HepG2 (cell line): Measurements from ENCODE around the gene OTUB2. TPM values are rescaled to one million over a fixed set of nuclear protein-coding genes. Genes with fewer than 3 reads are reported as not detected.

ENCODE experiments used
- ATAC-seq: fragments of 200-7000 bp; cut with Tn5 transposase; 3 replicates; pipeline ENCODE4 v1.9.1; 2020; ENCODE audit warnings: mild to moderate bottlenecking, moderate library complexity
- BruUV-seq: library from RNA; stranded (reverse); fragments of 400-500 nt; replicated peaks from 2 replicates; lab custom pipeline; 2021; lab: Mats Ljungman, UMichigan
- CTCF ChIA-PET: fragments of 300-600 bp; formaldehyde crosslinking; extraction: SDS; loops from one replicate; lab custom pipeline; 2021; ENCODE audit warnings: low total read pairs, inconsistent platforms, low intra/inter-chr PET ratio; lab: Yijun Ruan, JAX
- POLR2A ChIA-PET: fragments of 350-600 bp; sonication (Branson Sonifier 250); formaldehyde crosslinking; loops from one replicate; lab custom pipeline; 2020; ENCODE audit warnings: antibody characterized with exemption, inconsistent platforms; lab: Yijun Ruan, JAX
- DNase-seq: peaks from one replicate; pipeline ENCODE4 v3.0.0-alpha.2; 2015; ENCODE audit warnings: low spot score
- FAIRE-seq: peaks from 3 replicates; lab custom pipeline; 2011; peaks lifted over from hg19 to GRCh38; lab: Jason Lieb, UNC
- H2AFZ ChIP-seq: one replicate; pipeline ENCODE4 v1.6.1; 2011; ENCODE audit warnings: low read length, inconsistent platforms
- H3K27ac ChIP-seq: fragments of 300-600 bp; 3 replicates; pipeline ENCODE4 v1.8.0; 2011; ENCODE audit warnings: mixed run types, mild to moderate bottlenecking, mixed read lengths, low read length, inconsistent platforms; ENCODE audit not compliant: insufficient read depth; ENCODE audit errors: extremely low read length
- H3K27me3 ChIP-seq, 2 experiments: fragments of 200-600 bp in 1 of 2; 2 replicates in 1 of 2; 3 replicates in 1 of 2; pipeline versions ENCODE4 v1.6.0 to v1.8.0; 2011; ENCODE audit warnings: low read length in 2 of 2, mild to moderate bottlenecking in 2 of 2, moderate library complexity in 2 of 2, inconsistent platforms in 1 of 2; ENCODE audit not compliant: insufficient read depth in 2 of 2, control insufficient read depth in 1 of 2
- H3K36me3 ChIP-seq, 2 experiments: fragments of 200-600 bp in 1 of 2; replicated peaks in 1 of 2; 2 replicates in 1 of 2; 3 replicates in 1 of 2; pipeline versions ENCODE4 v1.5.1 to v1.8.0; 2011; ENCODE audit warnings: low read length in 2 of 2, inconsistent platforms in 1 of 2; ENCODE audit not compliant: insufficient read depth in 2 of 2, control insufficient read depth in 1 of 2
- H3K4me1 ChIP-seq: 2 replicates; pipeline ENCODE4 v1.5.1; 2012; ENCODE audit warnings: low read length, inconsistent platforms; ENCODE audit not compliant: insufficient read depth
- H3K4me2 ChIP-seq: 2 replicates; pipeline ENCODE4 v1.6.0; 2011; ENCODE audit warnings: low read depth, low read length, inconsistent platforms
- H3K4me3 ChIP-seq, 3 experiments: fragments of 200-600 bp in 1 of 3; sonication (generic), shearing (Covaris generic) in 1 of 3; replicated peaks in 1 of 3; 2 replicates each; pipeline ENCODE4 v1.5.1; 2011 to 2016; ENCODE audit warnings: low read length in 3 of 3, inconsistent platforms in 2 of 3, low read depth in 2 of 3, mild to moderate bottlenecking in 2 of 3, control low read depth in 1 of 3, mixed read lengths in 1 of 3; ENCODE audit not compliant: insufficient read depth in 1 of 3
- H3K79me2 ChIP-seq: one replicate; pipeline ENCODE4 v1.6.1; 2011; ENCODE audit warnings: low read length, inconsistent platforms; ENCODE audit not compliant: insufficient read depth
- H3K9ac ChIP-seq: 2 replicates; pipeline ENCODE4 v1.6.0; 2011; ENCODE audit warnings: mild to moderate bottlenecking, low read depth, low read length, inconsistent platforms; ENCODE audit not compliant: insufficient read depth
- H3K9me3 ChIP-seq: 2 replicates; pipeline ENCODE4 v1.5.1; 2012; ENCODE audit warnings: mild to moderate bottlenecking, low read length
- H4K20me1 ChIP-seq: 2 replicates; pipeline ENCODE4 v1.6.0; 2011; ENCODE audit warnings: inconsistent platforms, mild to moderate bottlenecking, low read length, moderate library complexity; ENCODE audit not compliant: insufficient read depth
- ARNTL ChIP-seq: sonication (generic); formaldehyde crosslinking; IDR thresholded peaks from 2 replicates; pipeline ENCODE4 v1.4.0; 2020; ENCODE audit warnings: mild to moderate bottlenecking, missing genetic modification reagents
- BHLHE40 ChIP-seq: IDR thresholded peaks from 2 replicates; pipeline ENCODE4 v1.6.1; 2011; ENCODE audit warnings: low read length, improper control_type of control experiment
- DNMT3B ChIP-seq: conservative IDR thresholded peaks from 2 replicates; pipeline ENCODE4 v1.6.1; 2016; ENCODE audit warnings: missing biosample characterization, control low read depth
- HCFC1 ChIP-seq: fragments of 150-350 bp; IDR thresholded peaks from 2 replicates; pipeline ENCODE4 v1.6.1; 2014; ENCODE audit warnings: low read depth, low read length
- HIVEP1 ChIP-seq: sonication (generic); formaldehyde crosslinking; IDR thresholded peaks from 2 replicates; pipeline ENCODE4 v1.4.0; 2020; ENCODE audit warnings: mild to moderate bottlenecking, missing genetic modification reagents
- JDP2 ChIP-seq: sonication (generic); formaldehyde crosslinking; IDR thresholded peaks from 2 replicates; pipeline ENCODE4 v1.8.1; 2022; ENCODE audit warnings: missing genetic modification reagents, borderline replicate concordance
- SOX13 ChIP-seq, 3 experiments: fragments of 450-650 bp in 1 of 3; sonication (generic) in 1 of 3; formaldehyde crosslinking in 1 of 3; IDR thresholded peaks in 2 of 3; conservative IDR thresholded peaks in 1 of 3; 2 replicates each; pipeline versions ENCODE4 v1.5.0 to v1.6.1; 2016 to 2020; ENCODE audit warnings: antibody characterized with exemption in 1 of 3, mild to moderate bottlenecking in 1 of 3, missing compliant biosample characterization in 1 of 3, missing genetic modification reagents in 1 of 3, moderate library complexity in 1 of 3
- ZMYM4 ChIP-seq: sonication (generic); formaldehyde crosslinking; IDR thresholded peaks from 2 replicates; pipeline ENCODE4 v1.8.1; 2023; ENCODE audit warnings: mild to moderate bottlenecking, missing genetic modification reagents
- ZNF205 ChIP-seq: IDR thresholded peaks from 2 replicates; pipeline ENCODE4 v1.6.1; 2018; ENCODE audit warnings: missing biosample characterization, missing genetic modification reagents
- ZNF296 ChIP-seq: sonication (generic); formaldehyde crosslinking; conservative IDR thresholded peaks from 2 replicates; pipeline ENCODE4 v1.5.0; 2020; ENCODE audit warnings: mild to moderate bottlenecking, missing genetic modification reagents
- ZNF3 ChIP-seq: IDR thresholded peaks from 2 replicates; pipeline ENCODE4 v1.7.0; 2017; ENCODE audit warnings: inconsistent platforms
- ZNF335 ChIP-seq: sonication (generic); formaldehyde crosslinking; IDR thresholded peaks from 2 replicates; pipeline ENCODE4 v1.4.0; 2020; ENCODE audit warnings: missing genetic modification reagents
- ZNF451 ChIP-seq: sonication (generic); formaldehyde crosslinking; IDR thresholded peaks from 2 replicates; pipeline ENCODE4 v1.5.0; 2020; ENCODE audit warnings: mild to moderate bottlenecking, missing genetic modification reagents
- WGBS: methylation state at CpG from one replicate; pipeline ENCODE4 v1.1.6; 2017; ENCODE audit warnings: low lambda C conversion rate; 5-methylcytosine and 5-hydroxymethylcytosine counted together
- in situ Hi-C: cut with HindIII; loops from 2 replicates; pipeline ENCODE4 v1.10.0; 2017; ENCODE audit warnings: low pct_unique_long_range_greater_than_20kb; ENCODE audit not compliant: extremely low pct_ligation_motif_present
- intact Hi-C: fragments of 100-400 bp; cut with micrococcal nuclease; formaldehyde crosslinking; loops from one replicate; pipeline ENCODE4 v1.10.0; 2022; ENCODE audit not compliant: unreplicated experiment
- polyA plus RNA-seq, 8 experiments: library from polyadenylated mRNA; depleted of rRNA in 3 of 8; stranded (reverse) in 7 of 8; unstranded in 1 of 8; fragments of >200 nt; fragmentation: Illumina TruSeq in 4 of 8; extraction: Trizol in 4 of 8; gene quantifications; 2 replicates each; pipeline versions ENCODE4 v1.2.1 to v1.2.3, GENCODE V29; 2011 to 2016; ENCODE audit warnings: low read depth in 4 of 8, missing spikeins in 1 of 8, mixed read lengths in 1 of 8; ENCODE audit not compliant: insufficient read depth in 1 of 8
- total RNA-seq, 5 experiments: library from RNA; depleted of rRNA; stranded (reverse); fragments of >200 nt; fragmentation: Illumina TruSeq; extraction: Trizol; gene quantifications; 2 replicates each; pipeline ENCODE4 v1.2.3, GENCODE V29; 2016; ENCODE audit warnings: low read depth in 1 of 5
- TF ChIP-seq, protein P1 (sequence below): sonication (generic); formaldehyde crosslinking; IDR thresholded peaks from 2 replicates; pipeline ENCODE4 v1.4.0; 2020; ENCODE audit warnings: mild to moderate bottlenecking, low read depth, missing genetic modification reagents
- TF ChIP-seq, protein P2 (sequence below): sonication (generic); formaldehyde crosslinking; IDR thresholded peaks from 2 replicates; pipeline ENCODE4 v1.4.0; 2020; ENCODE audit warnings: mild to moderate bottlenecking, missing genetic modification reagents, borderline replicate concordance
- TF ChIP-seq, protein P3 (sequence below): sonication (generic); formaldehyde crosslinking; IDR thresholded peaks from 2 replicates; pipeline ENCODE4 v1.9.0; 2022; ENCODE audit warnings: low read depth, missing genetic modification reagents

The OTUB2 gene
- total and polyA plus RNA-seq, 2 of the 13 experiments (the other 11 are each of a cell fraction or from before 2014, with no cell fraction given) = 2.2 to 2.4 TPM

DNA sequence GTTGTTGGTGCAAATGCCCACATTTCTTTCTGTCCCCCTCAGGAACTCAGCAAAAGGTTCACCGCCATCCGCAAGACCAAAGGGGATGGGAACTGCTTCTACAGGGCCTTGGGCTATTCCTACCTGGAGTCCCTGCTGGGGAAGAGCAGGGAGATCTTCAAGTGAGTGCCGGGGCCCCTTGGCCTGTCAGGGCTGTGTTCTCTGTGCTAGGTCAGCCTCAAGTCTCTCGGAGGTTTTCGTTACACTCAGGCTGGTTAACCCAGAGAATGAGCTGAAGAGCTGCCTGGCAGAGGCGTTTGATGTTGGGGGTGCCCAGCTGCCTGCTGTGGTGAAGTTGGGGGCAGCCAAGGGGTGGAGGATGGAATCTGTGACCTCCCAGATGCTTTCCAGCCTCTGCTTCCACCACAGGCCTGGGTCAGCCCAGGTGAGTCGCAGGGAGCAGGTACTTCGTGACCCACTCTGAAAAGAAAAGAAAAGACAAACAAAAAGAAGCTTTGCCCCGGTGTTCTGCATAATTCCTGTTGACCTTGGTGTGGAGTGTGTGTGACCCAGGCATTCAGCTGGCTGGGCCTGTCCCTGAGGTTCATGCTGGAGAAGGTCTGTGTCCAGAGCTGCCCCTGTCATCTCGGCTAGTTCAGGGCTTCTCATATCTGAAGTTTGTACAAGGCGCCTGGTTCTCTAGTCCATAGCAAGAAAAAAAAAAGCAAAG is 12.9 kb downstream of the OTUB2 start:
- Histone ChIP-seq H4K20me1 (no peaks in the 10 kb centered on the region), H3K4me3 (no peak overlapping the region), H3K4me2 (peak overlapping the region; percentile 5; the same call in 1 of the 2 replicates), H3K36me3 (peaks cover 0 to 4% of the 10 kb centered on the region in 2 experiments; a peak in 3 of 5 replicates), H3K27me3 (no peaks in the 10 kb centered on the region), H3K4me1 (peaks cover 56% of the 10 kb centered on the region), H3K9ac (no peak overlapping the region), H2AFZ (no peak overlapping the region), H3K9me3 (no peaks in the 10 kb centered on the region), H3K79me2 (no peaks in the 10 kb centered on the region), H3K27ac (peak overlapping the region; percentile 20)
- 42% methylated on average over 8 of the region's 11 CpGs for WGBS
- POLR2A ChIA-PET = interaction anchor here (0.9 to 1.2 kb wide), 2 partner anchors 10 to 14 kb away, joined by 3 to 4 read pairs; no protein-coding TSS in a partner anchor
- peak; percentile 32 for ATAC-seq
- BruUV-seq = no TSS peak
- CTCF ChIA-PET = no interaction called here
- no peak for DNase-seq
- peak; percentile 34 for FAIRE-seq
- in situ Hi-C loops (loop anchor here (5.0 kb wide), 1 partner anchor 98 kb away; no protein-coding TSS in a partner anchor), intact Hi-C loops (loop anchor here (5.0 kb wide), 1 partner anchor 43 kb away; the partner anchor contains the start of genes DDX24 and IFI27L1)
- TF ChIP-seq JDP2 (CRISPR knock-in tag) (no peak), ZNF451 (CRISPR knock-in tag) (no peak), ARNTL (CRISPR knock-in tag) (no peak), BHLHE40 (no peak), HIVEP1 (CRISPR knock-in tag) (no peak), ZNF3 (CRISPR knock-in tag) (no peak), ZNF335 (CRISPR knock-in tag) (no peak), HCFC1 (no peak), ZMYM4 (peak; percentile 43; the same call in 1 of the 2 replicates), SOX13 (IDR thresholded peaks at IDR 0.05) (no peak), SOX13 (CRISPR knock-in tag; conservative IDR thresholded peaks at IDR 0.05 in 1 of 2, IDR thresholded peaks at IDR 0.05 in 1 of 2) (peak in 1 of 2 experiments; percentile 39; a peak in 1 of 4 replicates), ZNF205 (CRISPR knock-in tag) (no peak), DNMT3B (CRISPR knock-in tag) (no peak), ZNF296 (CRISPR knock-in tag) (no peak)
- TF ChIP-seq, protein P1, sequence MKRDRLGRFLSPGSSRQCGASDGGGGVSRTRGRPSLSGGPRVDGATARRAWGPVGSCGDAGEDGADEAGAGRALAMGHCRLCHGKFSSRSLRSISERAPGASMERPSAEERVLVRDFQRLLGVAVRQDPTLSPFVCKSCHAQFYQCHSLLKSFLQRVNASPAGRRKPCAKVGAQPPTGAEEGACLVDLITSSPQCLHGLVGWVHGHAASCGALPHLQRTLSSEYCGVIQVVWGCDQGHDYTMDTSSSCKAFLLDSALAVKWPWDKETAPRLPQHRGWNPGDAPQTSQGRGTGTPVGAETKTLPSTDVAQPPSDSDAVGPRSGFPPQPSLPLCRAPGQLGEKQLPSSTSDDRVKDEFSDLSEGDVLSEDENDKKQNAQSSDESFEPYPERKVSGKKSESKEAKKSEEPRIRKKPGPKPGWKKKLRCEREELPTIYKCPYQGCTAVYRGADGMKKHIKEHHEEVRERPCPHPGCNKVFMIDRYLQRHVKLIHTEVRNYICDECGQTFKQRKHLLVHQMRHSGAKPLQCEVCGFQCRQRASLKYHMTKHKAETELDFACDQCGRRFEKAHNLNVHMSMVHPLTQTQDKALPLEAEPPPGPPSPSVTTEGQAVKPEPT (CRISPR knock-in tag) = no peak
- TF ChIP-seq, protein P2, sequence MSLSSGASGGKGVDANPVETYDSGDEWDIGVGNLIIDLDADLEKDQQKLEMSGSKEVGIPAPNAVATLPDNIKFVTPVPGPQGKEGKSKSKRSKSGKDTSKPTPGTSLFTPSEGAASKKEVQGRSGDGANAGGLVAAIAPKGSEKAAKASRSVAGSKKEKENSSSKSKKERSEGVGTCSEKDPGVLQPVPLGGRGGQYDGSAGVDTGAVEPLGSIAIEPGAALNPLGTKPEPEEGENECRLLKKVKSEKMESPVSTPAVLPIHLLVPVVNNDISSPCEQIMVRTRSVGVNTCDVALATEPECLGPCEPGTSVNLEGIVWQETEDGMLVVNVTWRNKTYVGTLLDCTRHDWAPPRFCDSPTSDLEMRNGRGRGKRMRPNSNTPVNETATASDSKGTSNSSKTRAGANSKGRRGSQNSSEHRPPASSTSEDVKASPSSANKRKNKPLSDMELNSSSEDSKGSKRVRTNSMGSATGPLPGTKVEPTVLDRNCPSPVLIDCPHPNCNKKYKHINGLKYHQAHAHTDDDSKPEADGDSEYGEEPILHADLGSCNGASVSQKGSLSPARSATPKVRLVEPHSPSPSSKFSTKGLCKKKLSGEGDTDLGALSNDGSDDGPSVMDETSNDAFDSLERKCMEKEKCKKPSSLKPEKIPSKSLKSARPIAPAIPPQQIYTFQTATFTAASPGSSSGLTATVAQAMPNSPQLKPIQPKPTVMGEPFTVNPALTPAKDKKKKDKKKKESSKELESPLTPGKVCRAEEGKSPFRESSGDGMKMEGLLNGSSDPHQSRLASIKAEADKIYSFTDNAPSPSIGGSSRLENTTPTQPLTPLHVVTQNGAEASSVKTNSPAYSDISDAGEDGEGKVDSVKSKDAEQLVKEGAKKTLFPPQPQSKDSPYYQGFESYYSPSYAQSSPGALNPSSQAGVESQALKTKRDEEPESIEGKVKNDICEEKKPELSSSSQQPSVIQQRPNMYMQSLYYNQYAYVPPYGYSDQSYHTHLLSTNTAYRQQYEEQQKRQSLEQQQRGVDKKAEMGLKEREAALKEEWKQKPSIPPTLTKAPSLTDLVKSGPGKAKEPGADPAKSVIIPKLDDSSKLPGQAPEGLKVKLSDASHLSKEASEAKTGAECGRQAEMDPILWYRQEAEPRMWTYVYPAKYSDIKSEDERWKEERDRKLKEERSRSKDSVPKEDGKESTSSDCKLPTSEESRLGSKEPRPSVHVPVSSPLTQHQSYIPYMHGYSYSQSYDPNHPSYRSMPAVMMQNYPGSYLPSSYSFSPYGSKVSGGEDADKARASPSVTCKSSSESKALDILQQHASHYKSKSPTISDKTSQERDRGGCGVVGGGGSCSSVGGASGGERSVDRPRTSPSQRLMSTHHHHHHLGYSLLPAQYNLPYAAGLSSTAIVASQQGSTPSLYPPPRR (CRISPR knock-in tag) = no peak
- TF ChIP-seq, protein P3, sequence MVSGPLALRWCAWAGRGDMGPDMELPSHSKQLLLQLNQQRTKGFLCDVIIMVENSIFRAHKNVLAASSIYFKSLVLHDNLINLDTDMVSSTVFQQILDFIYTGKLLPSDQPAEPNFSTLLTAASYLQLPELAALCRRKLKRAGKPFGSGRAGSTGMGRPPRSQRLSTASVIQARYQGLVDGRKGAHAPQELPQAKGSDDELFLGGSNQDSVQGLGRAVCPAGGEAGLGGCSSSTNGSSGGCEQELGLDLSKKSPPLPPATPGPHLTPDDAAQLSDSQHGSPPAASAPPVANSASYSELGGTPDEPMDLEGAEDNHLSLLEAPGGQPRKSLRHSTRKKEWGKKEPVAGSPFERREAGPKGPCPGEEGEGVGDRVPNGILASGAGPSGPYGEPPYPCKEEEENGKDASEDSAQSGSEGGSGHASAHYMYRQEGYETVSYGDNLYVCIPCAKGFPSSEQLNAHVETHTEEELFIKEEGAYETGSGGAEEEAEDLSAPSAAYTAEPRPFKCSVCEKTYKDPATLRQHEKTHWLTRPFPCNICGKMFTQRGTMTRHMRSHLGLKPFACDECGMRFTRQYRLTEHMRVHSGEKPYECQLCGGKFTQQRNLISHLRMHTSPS (CRISPR knock-in tag) = no peak
